GM18511 (cell line): Measurements from ENCODE around the gene KRT4.
"Not testable (repeated sequence)": the region's sequence is repeated elsewhere in the genome, so short reads cannot be mapped to it uniquely, and the experiment has no call there.

Source experiments
- ATAC-seq: cut with Tn5 transposase; IDR thresholded peaks from one replicate; pipeline ENCODE4 v1.9.1; 2021; ENCODE audit warnings: mild to moderate bottlenecking, moderate library complexity; ENCODE audit not compliant: unreplicated experiment

The KRT4 gene

GRCh38 chr12:52813885-52814709 lies at the start of gene KRT4:
Gene KRT4, minus strand, starts transcription at chr12:52814116. Its CDS starts 58 bp downstream, at chr12:52814058.
- ATAC-seq, result no peak

GRCh38 chr12:52862023-52862422 lies 48.1 kb upstream of the KRT4 start:
- no peak for ATAC-seq

- ATAC-seq, result no peak
Observed at GRCh38 chr12:52861511-52861910, 47.6 kb upstream of the KRT4 start.

- no peak for ATAC-seq
Observed at GRCh38 chr12:52860102-52860823, 46.3 kb upstream of the KRT4 start.

- ATAC-seq, result no peak
Observed at GRCh38 chr12:52857500-52857899, 43.6 kb upstream of the KRT4 start.

- ATAC-seq, result no peak
Observed at GRCh38 chr12:52856787-52857186, 42.9 kb upstream of the KRT4 start.

GRCh38 chr12:52856077-52856476 lies 42.2 kb upstream of the KRT4 start:
- not testable (repeated sequence) for ATAC-seq

GRCh38 chr12:52851787-52852186 lies 37.9 kb upstream of the KRT4 start:
- no peak for ATAC-seq

GRCh38 chr12:52850681-52851080 lies 36.8 kb upstream of the KRT4 start:
- ATAC-seq, result no peak

GRCh38 chr12:52849511-52849910 lies 35.6 kb upstream of the KRT4 start:
- ATAC-seq, result no peak

- no peak for ATAC-seq
Observed at GRCh38 chr12:52848661-52849255, 34.8 kb upstream of the KRT4 start, which contains the start of gene KRT78. Gene KRT78, minus strand, starts transcription at chr12:52848994. Its CDS starts 64 bp downstream, at chr12:52848930.

- no peak for ATAC-seq
Observed at GRCh38 chr12:52847335-52848102, 33.6 kb upstream of the KRT4 start.

- no peak for ATAC-seq
Observed at GRCh38 chr12:52846356-52846970, 32.5 kb upstream of the KRT4 start.

- no peak for ATAC-seq
Observed at GRCh38 chr12:52845946-52846345, 32.0 kb upstream of the KRT4 start.

- ATAC-seq, result no peak
Observed at GRCh38 chr12:52844386-52844785, 30.5 kb upstream of the KRT4 start.

GRCh38 chr12:52839436-52840105 lies 25.7 kb upstream of the KRT4 start:
- no peak for ATAC-seq

- no peak for ATAC-seq
Observed at GRCh38 chr12:52838609-52839435, 24.9 kb upstream of the KRT4 start.

GRCh38 chr12:52837781-52838608 lies 24.1 kb upstream of the KRT4 start:
- no peak for ATAC-seq
